Aorta (tissue), 5 donors: ENCODE data around the gene LPCAT1. TPM values are rescaled to one million over a fixed set of nuclear protein-coding genes. Genes with fewer than 3 reads are reported as not detected.

Experiments used
- ATAC-seq: fragments of 200-7000 bp; cut with Tn5 transposase; one replicate; pipeline ENCODE4 v1.9.1; 2022; ENCODE audit warnings: moderate library complexity; ENCODE audit not compliant: low FRiP score
- DNase-seq, 2 donors: peaks; one replicate each; pipeline ENCODE4 v3.0.0-alpha.2; 2020
- H3K27ac ChIP-seq, 2 donors: one replicate each; pipeline ENCODE4 v1.5.1; 2013; ENCODE audit warnings: low read length in 2 of 2, mild to moderate bottlenecking in 2 of 2, moderate library complexity in 2 of 2, control low read depth in 1 of 2, inconsistent platforms in 1 of 2, low read depth in 1 of 2
- H3K27me3 ChIP-seq, 2 donors: one replicate each; pipeline ENCODE4 v1.6.1; 2013; ENCODE audit warnings: control low read depth in 1 of 2, low read length in 1 of 2, mild to moderate bottlenecking in 1 of 2, moderate library complexity in 1 of 2; ENCODE audit not compliant: insufficient read depth in 2 of 2, control insufficient read depth in 1 of 2
- H3K36me3 ChIP-seq, 2 donors: one replicate each; pipeline ENCODE4 v1.6.1; 2013; ENCODE audit warnings: control low read depth in 1 of 2, low read length in 1 of 2, mild to moderate bottlenecking in 1 of 2; ENCODE audit not compliant: insufficient read depth in 2 of 2, control insufficient read depth in 1 of 2
- H3K4me1 ChIP-seq, 2 donors: one replicate each; pipeline ENCODE4 v1.6.1; 2013; ENCODE audit warnings: low read length in 2 of 2, control low read depth in 1 of 2, mild to moderate bottlenecking in 1 of 2, moderate library complexity in 1 of 2; ENCODE audit not compliant: insufficient read depth in 2 of 2, control insufficient read depth in 1 of 2
- H3K4me3 ChIP-seq, 2 donors: one replicate each; pipeline ENCODE4 v1.5.1; 2013; ENCODE audit warnings: low read length in 2 of 2, control low read depth in 1 of 2, mild to moderate bottlenecking in 1 of 2
- H3K9me3 ChIP-seq: one replicate; pipeline ENCODE4 v1.6.1; 2013; ENCODE audit warnings: mild to moderate bottlenecking, low read length; ENCODE audit not compliant: control insufficient read depth
- WGBS, 2 donors: extraction: QIAGEN DNeasy Blood & Tissue Kit; methylation state at CpG; one replicate each; pipeline ENCODE4 v1.1.7; 2013; 5-methylcytosine and 5-hydroxymethylcytosine counted together
- intact Hi-C, 2 donors: fragments of 100-400 bp; cut with DNase I; formaldehyde crosslinking; loops; one replicate each; pipeline versions ENCODE4 v1.14.2 to v1.15.0; 2022
- polyA plus RNA-seq, 2 donors: library from polyadenylated mRNA; stranded (reverse); fragments of 200-250 nt; gene quantifications; one replicate each; pipeline ENCODE4 v1.2.3, GENCODE V29; 2013
- total RNA-seq, 2 donors: library from RNA; stranded (reverse); fragmentation: NEBNext Ultra II Directional; extraction: Animal tissue kit (Norgen Biotek cat#: 25700); gene quantifications; one replicate each; pipeline ENCODE4 v1.2.1, GENCODE V29; 2021
- donor health status: healthy with polysubstance abuse.
- donor health status: Bipolar disorder and iron deficiency.
- donor health status: DM: no; HTN: no; CAD: no.
- donor health status: DM: no; HTN: no; CAD: no.
- donor health status: DM: yes; HTN: yes; CAD: no.

The LPCAT1 gene
- total and polyA plus RNA-seq, 4 donors, result 6.4 to 68.7 (median 36.4) TPM

- intact Hi-C loops, result no loop called here
- Histone ChIP-seq H3K4me1 (no peaks in the 10 kb centered on the region), H3K36me3 (no peaks in the 10 kb centered on the region), H3K9me3 (no peaks in the 10 kb centered on the region), H3K27ac (no peak overlapping the region), H3K27me3 (no peaks in the 10 kb centered on the region), H3K4me3 (no peak overlapping the region)
- 82 to 86% methylated on average over 12 of the region's 12 CpGs for WGBS, 2 donors
- no peak for DNase-seq
- ATAC-seq, result no peak
These were observed 19.1 kb downstream of the LPCAT1 start for GRCh38 chr5:1504617-1505016.

GRCh38 chr5:1504069-1504595 lies 19.6 kb downstream of the LPCAT1 start:
- ATAC-seq (no peak), DNase-seq (no peak)
- no peaks in the 10 kb centered on the region for H3K4me1 ChIP-seq
- H3K4me3 ChIP-seq, result no peak overlapping the region
- H3K36me3 ChIP-seq, result no peaks in the 10 kb centered on the region
- intact Hi-C loops, result no loop called here
- H3K9me3 ChIP-seq, result no peaks in the 10 kb centered on the region
- 95 to 96% methylated on average over 14 of the region's 14 CpGs for WGBS, 2 donors
- H3K27me3 ChIP-seq, result no peaks in the 10 kb centered on the region
- no peak overlapping the region for H3K27ac ChIP-seq

- Histone ChIP-seq H3K4me1 (no peaks in the 10 kb centered on the region), H3K27me3 (no peaks in the 10 kb centered on the region), H3K27ac (no peak overlapping the region), H3K4me3 (no peak overlapping the region), H3K9me3 (no peaks in the 10 kb centered on the region), H3K36me3 (no peaks in the 10 kb centered on the region)
- ATAC-seq, result peak; percentile 61
- WGBS, 2 donors, result 57 to 65% methylated on average over 24 of the region's 24 CpGs
- peak in 1 of 2 donors; percentile 92 for DNase-seq
- intact Hi-C loops, result no loop called here
These were observed 20.3 kb downstream of the LPCAT1 start for GRCh38 chr5:1503241-1504068.

GRCh38 chr5:1502737-1503120 lies 21.0 kb downstream of the LPCAT1 start:
- no peaks in the 10 kb centered on the region for H3K9me3 ChIP-seq
- intact Hi-C loops, result no loop called here
- no peaks in the 10 kb centered on the region for H3K27me3 ChIP-seq
- no peak for DNase-seq
- ATAC-seq, result no peak
- no peaks in the 10 kb centered on the region for H3K4me1 ChIP-seq
- no peak overlapping the region for H3K4me3 ChIP-seq
- H3K27ac ChIP-seq, result no peak overlapping the region
- WGBS, 2 donors, result 94% methylated on average over 10 of the region's 10 CpGs
- no peaks in the 10 kb centered on the region for H3K36me3 ChIP-seq

- Histone ChIP-seq H3K4me1 (no peaks in the 10 kb centered on the region), H3K36me3 (no peaks in the 10 kb centered on the region), H3K27ac (no peak overlapping the region), H3K4me3 (no peak overlapping the region), H3K27me3 (no peaks in the 10 kb centered on the region), H3K9me3 (no peaks in the 10 kb centered on the region)
- 95 to 96% methylated on average over 23 of the region's 23 CpGs for WGBS, 2 donors
- intact Hi-C loops, result no loop called here
- DNase-seq (peak in 1 of 2 donors; percentile 88), ATAC-seq (peak; percentile 23)
These were observed 21.6 kb downstream of the LPCAT1 start for GRCh38 chr5:1502046-1502736.

GRCh38 chr5:1501372-1502045 lies 22.3 kb downstream of the LPCAT1 start:
- 96 to 98% methylated on average over 28 of the region's 28 CpGs for WGBS, 2 donors
- intact Hi-C loops, result no loop called here
- ATAC-seq, result peak; percentile 8
- no peaks in the 10 kb centered on the region for H3K27me3 ChIP-seq
- peak in 1 of 2 donors; percentile 60 for DNase-seq
- H3K4me3 ChIP-seq, result no peak overlapping the region
- no peaks in the 10 kb centered on the region for H3K36me3 ChIP-seq
- H3K9me3 ChIP-seq, result no peaks in the 10 kb centered on the region
- H3K4me1 ChIP-seq, result no peaks in the 10 kb centered on the region
- H3K27ac ChIP-seq, result no peak overlapping the region

- ATAC-seq (peak; percentile 72), DNase-seq (peak; percentile 85 to 91)
- H3K27me3 ChIP-seq, result no peaks in the 10 kb centered on the region
- no peak overlapping the region for H3K27ac ChIP-seq
- no peaks in the 10 kb centered on the region for H3K9me3 ChIP-seq
- H3K4me3 ChIP-seq, result no peak overlapping the region
- WGBS, 2 donors, result 30 to 34% methylated on average over 16 of the region's 16 CpGs
- H3K36me3 ChIP-seq, result no peaks in the 10 kb centered on the region
- no peaks in the 10 kb centered on the region for H3K4me1 ChIP-seq
- intact Hi-C loops, result no loop called here
These were observed 23.2 kb downstream of the LPCAT1 start for GRCh38 chr5:1500411-1501091.

GRCh38 chr5:1499851-1500250 lies 23.9 kb downstream of the LPCAT1 start:
- Histone ChIP-seq H3K4me3 (no peak overlapping the region), H3K36me3 (no peaks in the 10 kb centered on the region), H3K9me3 (no peaks in the 10 kb centered on the region), H3K4me1 (no peaks in the 10 kb centered on the region), H3K27me3 (no peaks in the 10 kb centered on the region), H3K27ac (no peak overlapping the region)
- intact Hi-C loops, result no loop called here
- ATAC-seq, result no peak
- WGBS, 2 donors, result 75% methylated on average over 10 of the region's 10 CpGs
- no peak for DNase-seq
